NOMO-1 (cell line): Measurements from ENCODE around the gene UGT1A10.

Source experiments
- DNase-seq, 2 experiments: peaks; one replicate each; lab custom pipeline; 2025; ENCODE audit not compliant: unreplicated experiment in 2 of 2; lab: John Stamatoyannopoulos, UW

Gene UGT1A10

DNA sequence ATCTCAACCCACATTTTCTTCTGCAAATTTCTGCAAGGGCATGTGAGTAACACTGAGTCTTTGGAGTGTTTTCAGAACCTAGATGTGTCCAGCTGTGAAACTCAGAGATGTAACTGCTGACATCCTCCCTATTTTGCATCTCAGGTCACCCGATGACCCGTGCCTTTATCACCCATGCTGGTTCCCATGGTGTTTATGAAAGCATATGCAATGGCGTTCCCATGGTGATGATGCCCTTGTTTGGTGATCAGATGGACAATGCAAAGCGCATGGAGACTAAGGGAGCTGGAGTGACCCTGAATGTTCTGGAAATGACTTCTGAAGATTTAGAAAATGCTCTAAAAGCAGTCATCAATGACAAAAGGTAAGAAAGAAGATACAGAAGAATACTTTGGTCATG, 131.8 kb downstream of the UGT1A10 start:
- DNase-seq: no peak

DNA sequence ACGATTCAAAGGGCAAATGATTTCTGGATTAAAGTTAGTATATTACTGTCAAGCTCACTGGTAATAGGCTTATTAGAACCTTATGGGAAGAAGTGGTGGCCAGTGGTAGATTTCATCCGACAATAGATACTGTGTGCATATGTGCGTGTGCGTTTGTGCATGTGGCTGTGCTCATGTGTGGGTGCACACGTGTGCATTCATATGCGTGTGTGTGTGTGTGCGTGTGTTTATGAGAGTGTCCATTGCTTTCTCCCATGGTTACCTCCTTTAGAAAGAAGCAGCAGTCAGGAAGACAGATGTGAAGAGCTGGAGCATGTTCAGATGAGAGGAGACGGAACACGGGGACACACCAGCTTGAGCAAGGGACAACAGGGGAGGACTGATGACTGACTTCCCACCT, 133.0 kb downstream of the UGT1A10 start:
- no peak for DNase-seq

GRCh38 chr2:233772153-233772552, 135.9 kb downstream of the UGT1A10 start:
- no peak for DNase-seq

GRCh38 chr2:233772583-233772982, 136.3 kb downstream of the UGT1A10 start:
- DNase-seq: no peak

DNA sequence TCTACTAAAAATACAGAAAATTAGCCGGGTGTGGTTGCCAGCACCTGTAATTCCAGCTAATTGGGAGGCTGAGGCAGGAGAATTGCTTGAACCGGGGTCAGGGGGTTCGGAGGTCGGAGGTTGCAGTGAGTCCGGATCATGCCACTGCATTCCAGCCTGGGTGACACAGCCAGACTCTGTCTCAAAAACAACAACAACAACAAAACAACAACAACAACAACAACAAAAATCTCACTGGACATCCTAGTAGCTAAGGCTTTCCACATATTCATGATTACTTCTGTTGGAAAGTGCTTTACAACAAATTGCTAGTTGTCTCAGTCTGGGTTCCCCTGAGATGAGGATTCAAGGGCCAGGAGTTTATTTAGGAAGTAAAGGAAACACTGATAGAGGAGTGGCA, 137.6 kb downstream of the UGT1A10 start:
- no peak for DNase-seq

- no peak for DNase-seq
These were observed 139.2 kb downstream of the UGT1A10 start for GRCh38 chr2:233775414-233775813.

DNA sequence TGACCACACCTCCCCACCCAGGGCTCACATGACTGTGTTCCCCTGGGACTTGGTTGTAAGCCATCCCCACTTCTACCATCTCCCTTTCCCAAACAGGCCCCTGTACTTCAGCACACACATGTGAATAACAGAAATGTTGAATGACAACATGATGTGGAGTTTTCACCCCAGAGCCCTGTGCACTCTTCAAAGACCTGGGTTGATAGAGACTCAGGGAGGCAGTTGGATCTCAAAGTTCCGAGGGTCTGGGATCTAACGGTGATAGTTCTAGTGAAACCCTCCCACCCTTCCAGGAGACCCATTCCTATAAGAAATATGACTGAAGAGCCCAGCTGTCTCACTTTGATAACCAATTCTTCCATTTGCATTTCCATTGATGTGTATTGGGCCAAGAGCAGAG, 141.8 kb downstream of the UGT1A10 start, which contains the start of gene MROH2A:
TSS of gene MROH2A (plus strand) at position 301 of the 400 bp plus-strand sequence. CDS start 1,029 bp downstream, outside the sequence.
- DNase-seq: no peak

DNA sequence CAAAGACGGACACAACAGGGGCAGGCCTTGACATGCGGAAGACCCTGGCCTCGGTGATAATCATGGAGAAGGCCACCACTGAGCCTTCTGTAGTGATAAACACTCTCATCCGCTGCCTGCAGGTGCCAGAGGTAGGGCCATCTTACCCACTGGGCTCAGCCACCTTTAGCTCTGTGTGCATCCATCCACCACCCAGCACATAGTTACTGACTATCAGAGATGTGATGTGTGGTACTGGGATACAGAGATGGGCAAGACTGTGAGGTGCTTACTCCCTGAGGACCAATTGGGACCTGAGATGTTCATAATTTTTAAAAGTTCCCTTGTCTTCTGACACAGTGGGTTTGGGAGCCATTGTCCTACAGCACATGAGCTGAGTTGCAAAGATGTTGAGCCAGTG, 143.5 kb downstream of the UGT1A10 start:
- DNase-seq: no peak

DNA sequence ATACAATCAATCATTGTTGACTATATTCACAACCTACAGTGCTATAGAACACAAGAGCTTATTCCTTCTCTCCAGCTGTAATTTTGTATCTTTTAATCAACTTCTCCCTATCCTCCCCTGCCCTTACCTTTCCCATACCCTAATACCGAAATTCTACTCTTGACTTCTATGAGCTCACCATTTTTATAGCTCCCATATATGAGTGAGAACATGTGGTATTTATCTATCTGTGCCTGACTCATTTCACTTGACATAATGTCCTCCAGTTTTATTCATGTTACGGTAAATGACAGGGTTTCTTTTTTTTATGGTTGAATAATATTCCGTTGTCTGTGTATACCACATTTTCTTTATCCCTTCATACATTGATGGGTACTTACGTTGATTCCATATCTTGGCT, 144.5 kb downstream of the UGT1A10 start:
- no peak for DNase-seq

GRCh38 chr2:233789554-233789953, 153.3 kb downstream of the UGT1A10 start:
- DNase-seq: no peak

DNA sequence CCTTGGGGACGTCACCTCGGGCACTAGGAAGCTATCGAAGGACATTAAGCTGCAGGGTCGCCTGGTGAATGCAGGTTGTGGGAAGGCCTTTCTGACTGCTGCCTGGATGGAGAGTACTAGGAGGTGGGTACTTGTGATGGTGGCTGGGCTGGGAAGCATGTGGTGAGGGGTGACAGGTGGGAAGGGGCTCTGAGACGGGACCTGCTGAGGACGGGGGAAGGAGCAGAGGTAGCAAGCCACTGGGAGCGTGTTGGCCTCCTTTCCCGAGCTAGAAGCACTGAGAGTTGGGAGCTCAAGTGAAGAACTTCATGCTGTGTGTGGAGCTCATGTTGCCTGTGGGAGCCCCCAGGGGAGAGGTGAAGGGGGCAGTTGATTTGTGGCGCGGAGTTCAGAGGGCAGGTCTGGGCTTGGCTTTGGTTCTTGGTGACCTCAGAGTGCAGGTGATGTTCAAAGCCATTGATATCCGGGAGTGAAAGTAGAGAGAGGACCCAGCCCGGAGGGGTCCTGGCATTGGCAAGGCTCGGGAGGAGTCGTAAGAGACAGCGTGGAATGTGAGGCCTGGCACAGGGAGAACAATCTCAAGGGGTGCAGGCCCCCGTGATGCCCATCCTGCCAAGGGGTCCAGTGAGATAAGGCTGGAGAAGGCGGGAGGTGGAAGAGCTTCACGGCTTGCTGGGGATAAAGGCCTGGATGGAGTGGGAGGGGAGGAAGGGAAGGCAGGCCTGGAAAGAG, 155.1 kb downstream of the UGT1A10 start:
- DNase-seq: no peak

- DNase-seq: no peak
These were observed 155.7 kb downstream of the UGT1A10 start for GRCh38 chr2:233791883-233792329.

DNA sequence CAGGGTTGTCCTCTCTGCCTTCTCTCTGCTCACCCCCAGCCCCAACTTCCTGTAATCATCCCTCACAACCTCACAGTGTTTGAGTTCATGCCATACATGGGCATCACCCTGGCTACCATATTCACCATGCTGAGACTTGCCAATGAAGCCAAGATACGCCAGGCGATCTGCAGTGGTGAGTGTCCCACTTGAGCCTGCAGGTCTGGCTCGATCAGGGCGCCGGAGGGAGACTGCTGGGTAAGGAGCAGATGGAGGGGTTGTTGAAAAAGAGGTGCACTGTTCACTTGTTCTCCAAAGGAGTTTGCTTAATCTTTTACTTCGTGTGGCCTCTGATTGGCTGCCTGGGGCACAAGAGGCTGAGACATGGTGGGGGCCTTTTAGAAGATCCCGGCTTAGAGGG, 156.5 kb downstream of the UGT1A10 start:
- DNase-seq: no peak

DNA sequence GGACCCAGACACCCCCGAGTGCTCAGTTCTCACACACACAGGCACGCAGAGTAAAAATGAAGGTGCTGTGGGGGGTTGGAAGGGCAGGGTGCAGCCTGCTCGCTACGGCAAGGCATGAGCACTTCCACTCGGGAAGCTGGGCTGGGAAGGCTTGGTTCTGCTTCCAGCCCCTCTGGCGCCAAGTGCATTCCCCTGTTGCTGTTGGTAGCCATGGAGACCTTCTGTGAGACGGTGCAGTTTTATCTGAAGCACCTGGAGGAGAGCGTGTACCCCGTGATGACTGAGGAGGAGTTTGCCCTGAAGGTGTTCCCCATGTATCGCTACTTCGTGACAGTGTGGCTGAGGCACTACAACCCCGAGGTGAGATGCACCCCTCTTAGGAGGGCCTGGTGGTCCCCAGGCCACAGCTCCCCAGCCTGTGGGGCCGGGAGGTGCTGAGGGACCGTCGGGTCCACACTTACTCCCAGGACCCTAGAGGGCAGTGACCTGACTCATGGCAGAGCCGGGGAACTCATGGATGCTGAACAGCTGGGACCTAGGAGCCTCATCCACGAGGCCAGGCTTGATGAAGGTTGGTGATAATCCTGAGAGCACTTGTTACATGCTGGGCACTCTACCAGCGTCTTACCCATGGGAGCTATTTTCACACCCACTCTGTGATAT, 157.3 kb downstream of the UGT1A10 start:
- no peak for DNase-seq

- DNase-seq: no peak
These were observed 157.9 kb downstream of the UGT1A10 start for GRCh38 chr2:233794128-233794658.

GRCh38 chr2:233795735-233796171, 159.5 kb downstream of the UGT1A10 start:
- DNase-seq: no peak

- no peak for DNase-seq
These were observed 160.0 kb downstream of the UGT1A10 start for GRCh38 chr2:233796254-233796653.

DNA sequence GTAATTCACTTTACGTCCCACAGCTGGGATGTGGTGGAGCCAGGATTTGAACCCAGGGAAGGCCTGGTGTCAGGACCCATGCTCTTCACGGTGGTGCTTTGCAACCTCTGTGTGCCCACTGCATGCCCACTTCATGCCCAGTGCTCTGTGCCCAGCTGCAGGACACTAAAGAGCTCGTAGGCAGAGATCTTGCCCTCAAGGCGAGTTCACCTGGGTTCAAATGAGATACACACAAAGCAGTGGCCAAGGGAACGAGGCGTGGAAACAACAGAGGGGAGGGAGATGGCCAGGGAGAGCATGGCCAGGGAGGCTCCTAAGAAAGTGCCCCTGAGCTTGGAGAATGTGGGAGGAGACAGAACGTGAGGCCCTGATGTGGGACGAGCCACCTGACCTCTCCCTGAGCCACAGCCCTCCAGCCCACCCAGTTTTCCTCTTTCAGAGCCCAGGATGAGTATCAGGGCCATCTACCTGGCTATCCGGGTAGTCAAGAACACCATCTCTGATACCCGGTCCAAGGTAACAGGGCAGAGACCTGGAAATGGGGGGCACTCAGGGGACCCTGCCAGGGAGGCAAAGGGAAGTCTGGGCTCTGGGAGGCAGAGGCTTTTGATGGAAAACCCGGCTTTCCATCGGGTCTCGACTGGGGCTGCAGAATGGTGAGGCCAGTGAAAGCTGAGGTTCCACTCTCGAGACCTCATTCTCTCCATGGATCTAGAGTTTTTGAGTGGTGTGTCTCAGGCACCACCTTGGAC, 162.3 kb downstream of the UGT1A10 start:
- no peak for DNase-seq

GRCh38 chr2:233799087-233799665, 162.9 kb downstream of the UGT1A10 start:
- no peak for DNase-seq

- no peak for DNase-seq
These were observed 163.5 kb downstream of the UGT1A10 start for GRCh38 chr2:233799716-233800115.

GRCh38 chr2:233800208-233800607, 164.0 kb downstream of the UGT1A10 start:
- no peak for DNase-seq
